OCI-LY7 (cell line): ENCODE results near the gene THEMIS.

Experiments used
- CTCF ChIP-seq: fragments of 200-600 bp; sonication (generic); conservative IDR thresholded peaks from 2 replicates; pipeline ENCODE4 v1.5.1; 2014; ENCODE audit warnings: mild to moderate bottlenecking, antibody characterized with exemption, low read length, moderate library complexity, mixed read lengths
- EZH2phosphoT487 ChIP-seq: fragments of 200-600 bp; sonication (generic); IDR thresholded peaks from 2 replicates; pipeline ENCODE4 v1.6.1; 2018; ENCODE audit warnings: low read depth, borderline replicate concordance, mild to moderate bottlenecking, mixed run types, antibody characterized with exemption, low read length, moderate library complexity, mixed read lengths

GRCh38 chr6:127902933-127903332 lies 2.1 kb upstream of the THEMIS start:
- TF ChIP-seq EZH2phosphoT487, result no peak
- TF ChIP-seq CTCF, result no peak
